ENCODE results near the gene OTOG. TPM values are rescaled to one million over a fixed set of nuclear protein-coding genes. Genes with fewer than 3 reads are reported as not detected.

OTOG gene
- total and polyA plus RNA-seq, 2 of the 8 experiments (the other 6 are each of a cell fraction or from before 2014, with no cell fraction given), result 0.41 to 1.5 TPM

DNA sequence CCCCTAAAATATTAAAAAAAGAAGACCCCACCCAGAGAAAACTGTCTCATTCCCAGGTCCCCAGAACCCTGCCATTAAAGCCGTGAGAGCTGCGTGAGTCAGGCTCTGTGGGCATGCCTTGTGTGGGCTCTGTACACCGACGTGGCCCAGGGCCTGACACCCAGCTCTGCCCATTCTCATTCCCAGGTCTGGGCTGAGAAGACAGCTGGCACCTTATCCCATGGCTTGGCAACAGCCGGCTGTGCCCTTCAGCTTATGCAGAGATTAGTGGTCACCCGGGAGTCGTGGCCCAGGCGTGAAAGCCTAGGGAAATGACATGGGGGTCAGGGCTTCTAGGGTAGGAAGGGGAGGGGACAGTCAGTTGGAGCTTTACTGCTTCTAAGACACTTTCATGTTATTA lies 31.9 kb downstream of the OTOG start:
- DNase-seq (ENCODE audit: low read depth in 1 of 2, low spot score in 2 of 2) (peak in 1 of 2 experiments; percentile 27), FAIRE-seq (no peak)
- Histone ChIP-seq H3K4me1 (replicated peaks in 1 of 4; ENCODE audit: control insufficient read depth in 3 of 4, insufficient read depth in 4 of 4, low read length in 3 of 4) (peaks cover 0 to 12% (median 3%) of the 10 kb centered on the region in 4 experiments), H2BK20ac (ENCODE audit: low read length) (no peak overlapping the region), H3K27ac (ENCODE audit: low read depth, low read length) (no peak overlapping the region), H4K8ac (ENCODE audit: extremely low read depth, insufficient read depth, low read length) (no peak overlapping the region), H4K20me1 (replicated peaks in 1 of 2; ENCODE audit: control insufficient read depth in 1 of 2, insufficient read depth in 2 of 2, low read length in 2 of 2) (peaks cover 0 to 4% of the 10 kb centered on the region in 2 experiments), H3K56ac (replicated peaks; ENCODE audit: insufficient read length, low read depth, low read length) (no peak overlapping the region), H3K9me3 (ENCODE audit: insufficient read depth in 2 of 2, low read depth in 1 of 2, low read length in 1 of 2) (no peaks in the 10 kb centered on the region; a peak in 1 of 4 replicates), H2BK5ac (ENCODE audit: low read depth, low read length) (no peak overlapping the region), H3K18ac (ENCODE audit: extremely low read depth, low read length) (no peak overlapping the region), H3K23ac (ENCODE audit: insufficient read length) (no peak overlapping the region), H3K36me3 (ENCODE audit: control insufficient read depth in 2 of 4, insufficient read depth in 4 of 4, low read length in 3 of 4) (no peaks in the 10 kb centered on the region), H3K79me1 (ENCODE audit: low read depth, low read length) (no peaks in the 10 kb centered on the region), H3K9ac (replicated peaks in 1 of 4; ENCODE audit: extremely low read depth in 1 of 4, low read depth in 3 of 4, low read length in 3 of 4) (no peak overlapping the region), H3K4me2 (ENCODE audit: insufficient read depth in 1 of 2, low read depth in 2 of 2, low read length in 2 of 2) (no peak overlapping the region), H3K4ac (replicated peaks; ENCODE audit: insufficient read length, low read depth, low read length) (no peak overlapping the region), H3K14ac (ENCODE audit: insufficient read length) (no peak overlapping the region), H3K4me3 (ENCODE audit: extremely low read depth in 1 of 4, insufficient read depth in 2 of 4, low read depth in 3 of 4, low read length in 4 of 4) (no peak overlapping the region), H3K23me2 (ENCODE audit: low read depth, low read length) (no peaks in the 10 kb centered on the region), H2BK12ac (ENCODE audit: low read depth, low read length) (no peak overlapping the region), H3K27me3 (replicated peaks in 1 of 4; ENCODE audit: control insufficient read depth in 3 of 4, extremely low read depth in 1 of 4, insufficient read depth in 3 of 4, low read length in 3 of 4) (no peaks in the 10 kb centered on the region), H2AFZ (ENCODE audit: low read length) (no peak overlapping the region), H3K79me2 (ENCODE audit: control insufficient read depth in 1 of 2, insufficient read depth in 2 of 2, low read length in 2 of 2) (no peaks in the 10 kb centered on the region), H4K5ac (ENCODE audit: insufficient read length, low read depth, low read length) (no peak overlapping the region), H2BK120ac (replicated peaks; ENCODE audit: low read depth, low read length) (no peak overlapping the region), H2BK15ac (ENCODE audit: low read length) (no peak overlapping the region), H4K91ac (replicated peaks; ENCODE audit: insufficient read length, low read length) (no peak overlapping the region), H2AK5ac (ENCODE audit: low read depth, low read length) (no peak overlapping the region)
- TF ChIP-seq GABPA (IDR thresholded peaks at IDR 0.05; ENCODE audit: borderline replicate concordance, insufficient read depth, low read length) (no peak), NRF1 (IDR thresholded peaks at IDR 0.05; ENCODE audit: low read depth, low read length) (no peak), POU5F1 (IDR thresholded peaks at IDR 0.05; ENCODE audit: low read depth, low read length) (no peak), BACH1 (IDR thresholded peaks at IDR 0.05; ENCODE audit: low read length) (no peak), NANOG (IDR thresholded peaks at IDR 0.05; ENCODE audit: insufficient read depth, low read depth, low read length, poor library complexity, severe bottlenecking) (no peak), EP300 (IDR thresholded peaks at IDR 0.05; ENCODE audit: borderline replicate concordance in 1 of 2, low read depth in 2 of 2, low read length in 2 of 2) (no peak), RXRA (IDR thresholded peaks at IDR 0.05; ENCODE audit: insufficient read depth, low read depth, low read length) (no peak), CEBPB (IDR thresholded peaks at IDR 0.05; ENCODE audit: low read depth, low read length) (no peak)
- TF ChIP-seq, protein P1, sequence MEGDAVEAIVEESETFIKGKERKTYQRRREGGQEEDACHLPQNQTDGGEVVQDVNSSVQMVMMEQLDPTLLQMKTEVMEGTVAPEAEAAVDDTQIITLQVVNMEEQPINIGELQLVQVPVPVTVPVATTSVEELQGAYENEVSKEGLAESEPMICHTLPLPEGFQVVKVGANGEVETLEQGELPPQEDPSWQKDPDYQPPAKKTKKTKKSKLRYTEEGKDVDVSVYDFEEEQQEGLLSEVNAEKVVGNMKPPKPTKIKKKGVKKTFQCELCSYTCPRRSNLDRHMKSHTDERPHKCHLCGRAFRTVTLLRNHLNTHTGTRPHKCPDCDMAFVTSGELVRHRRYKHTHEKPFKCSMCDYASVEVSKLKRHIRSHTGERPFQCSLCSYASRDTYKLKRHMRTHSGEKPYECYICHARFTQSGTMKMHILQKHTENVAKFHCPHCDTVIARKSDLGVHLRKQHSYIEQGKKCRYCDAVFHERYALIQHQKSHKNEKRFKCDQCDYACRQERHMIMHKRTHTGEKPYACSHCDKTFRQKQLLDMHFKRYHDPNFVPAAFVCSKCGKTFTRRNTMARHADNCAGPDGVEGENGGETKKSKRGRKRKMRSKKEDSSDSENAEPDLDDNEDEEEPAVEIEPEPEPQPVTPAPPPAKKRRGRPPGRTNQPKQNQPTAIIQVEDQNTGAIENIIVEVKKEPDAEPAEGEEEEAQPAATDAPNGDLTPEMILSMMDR (IDR thresholded peaks at IDR 0.05; ENCODE audit: control extremely low read depth in 1 of 3, insufficient read depth in 1 of 3, low read depth in 1 of 3, low read length in 3 of 3), result no peak
- ChIA-PET POLR2A (ENCODE audit: partially characterized antibody) (no interaction called here), CTCF (ENCODE audit: partially characterized antibody) (interaction anchor here (0.8 to 6.1 kb wide), 5 partner anchors 9 to 143 kb away, joined by 3 to 54 read pairs (median 3); no protein-coding TSS in a partner anchor)
- WGBS, 2 experiments (ENCODE audit: extremely low coverage in 1 of 2, insufficient coverage in 1 of 2, insufficient read length in 1 of 2, insufficient replicate concordance in 2 of 2, low coverage in 1 of 2, low lambda C conversion rate in 2 of 2, missing lambda C conversion rate in 1 of 2), result 92% methylated on average over 8 of the region's 8 CpGs; no CpG with 5 or more reads in 1 of the 2 experiments
